Measurements from ENCODE around the gene STX18. TPM values are rescaled to one million over a fixed set of nuclear protein-coding genes. Genes with fewer than 3 reads are reported as not detected.
"Not testable (repeated sequence)": the region's sequence is repeated elsewhere in the genome, so short reads cannot be mapped to it uniquely, and the experiment has no call there.

Gene STX18
- total RNA-seq, 1 donor from 2014 or later = 41.7 TPM

GRCh38 chr4:4425696-4426095, 116.2 kb downstream of the STX18 start:
- TF ChIP-seq, protein P1, sequence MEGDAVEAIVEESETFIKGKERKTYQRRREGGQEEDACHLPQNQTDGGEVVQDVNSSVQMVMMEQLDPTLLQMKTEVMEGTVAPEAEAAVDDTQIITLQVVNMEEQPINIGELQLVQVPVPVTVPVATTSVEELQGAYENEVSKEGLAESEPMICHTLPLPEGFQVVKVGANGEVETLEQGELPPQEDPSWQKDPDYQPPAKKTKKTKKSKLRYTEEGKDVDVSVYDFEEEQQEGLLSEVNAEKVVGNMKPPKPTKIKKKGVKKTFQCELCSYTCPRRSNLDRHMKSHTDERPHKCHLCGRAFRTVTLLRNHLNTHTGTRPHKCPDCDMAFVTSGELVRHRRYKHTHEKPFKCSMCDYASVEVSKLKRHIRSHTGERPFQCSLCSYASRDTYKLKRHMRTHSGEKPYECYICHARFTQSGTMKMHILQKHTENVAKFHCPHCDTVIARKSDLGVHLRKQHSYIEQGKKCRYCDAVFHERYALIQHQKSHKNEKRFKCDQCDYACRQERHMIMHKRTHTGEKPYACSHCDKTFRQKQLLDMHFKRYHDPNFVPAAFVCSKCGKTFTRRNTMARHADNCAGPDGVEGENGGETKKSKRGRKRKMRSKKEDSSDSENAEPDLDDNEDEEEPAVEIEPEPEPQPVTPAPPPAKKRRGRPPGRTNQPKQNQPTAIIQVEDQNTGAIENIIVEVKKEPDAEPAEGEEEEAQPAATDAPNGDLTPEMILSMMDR (IDR thresholded peaks at IDR 0.05; ENCODE audit: unreplicated experiment) = no peak
- DNase-seq (ENCODE audit: low spot score in 2 of 2, unreplicated experiment in 2 of 2) = no peak
- Mint-ChIP-seq H3K27me3 (ENCODE audit: low read depth) (no peaks in the 10 kb centered on the region), H3K27ac (no peak overlapping the region), H3K9me3 (no peaks in the 10 kb centered on the region), H3K36me3 (peaks cover 11% of the 10 kb centered on the region), H3K4me1 (peaks cover 3% of the 10 kb centered on the region), H3K4me3 (no peak overlapping the region)

DNA sequence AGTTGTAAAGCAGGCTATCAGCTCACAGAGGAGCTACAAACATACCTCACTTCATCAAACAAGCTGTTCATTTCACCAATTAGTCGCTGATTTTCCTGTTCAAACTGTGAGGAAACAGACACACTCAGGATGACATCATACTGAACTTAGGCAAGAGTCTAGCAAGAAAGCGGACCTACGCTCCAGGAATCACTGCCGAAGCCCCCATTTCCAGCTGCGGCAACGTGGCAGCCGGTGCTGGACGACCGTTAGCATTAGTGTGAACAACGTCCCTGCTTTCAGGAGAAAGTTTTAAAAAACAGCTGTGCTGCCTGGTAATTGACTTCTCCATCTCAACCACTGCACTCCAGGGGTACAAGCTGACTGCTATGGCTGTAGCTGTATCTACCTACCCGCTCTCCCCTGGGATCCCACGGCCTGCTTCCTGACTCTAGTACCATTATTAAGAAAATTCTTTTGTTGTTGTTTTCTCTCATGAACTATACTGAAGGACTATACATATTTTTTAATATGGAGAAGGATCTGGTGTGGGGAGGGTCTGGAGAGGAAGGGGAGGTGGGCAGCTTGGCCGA, 116.6 kb downstream of the STX18 start:
- Mint-ChIP-seq H3K36me3 (peaks cover 11% of the 10 kb centered on the region), H3K4me3 (no peak overlapping the region), H3K27ac (no peak overlapping the region), H3K27me3 (ENCODE audit: low read depth) (no peaks in the 10 kb centered on the region), H3K9me3 (no peaks in the 10 kb centered on the region), H3K4me1 (no peaks in the 10 kb centered on the region)
- no peak for DNase-seq (ENCODE audit: low spot score in 2 of 2, unreplicated experiment in 2 of 2)
- TF ChIP-seq, protein P1 (IDR thresholded peaks at IDR 0.05; ENCODE audit: unreplicated experiment) = no peak

- H3K4me1 Mint-ChIP-seq = no peaks in the 10 kb centered on the region
These were observed 117.2 kb downstream of the STX18 start for GRCh38 chr4:4424499-4425115.

GRCh38 chr4:4423706-4424498, 117.9 kb downstream of the STX18 start:
- no peaks in the 10 kb centered on the region for H3K4me1 Mint-ChIP-seq

More at GRCh38 chr4:4424499-4425115, 117.2 kb downstream of the STX18 start:
- Mint-ChIP-seq H3K36me3 (peaks cover 14% of the 10 kb centered on the region), H3K27ac (no peak overlapping the region), H3K27me3 (ENCODE audit: low read depth) (no peaks in the 10 kb centered on the region), H3K9me3 (no peaks in the 10 kb centered on the region), H3K4me3 (no peak overlapping the region)
- TF ChIP-seq, protein P1 (IDR thresholded peaks at IDR 0.05; ENCODE audit: unreplicated experiment) = no peak
- no peak for DNase-seq (ENCODE audit: low spot score in 2 of 2, unreplicated experiment in 2 of 2)

GRCh38 chr4:4422856-4423499, 118.9 kb downstream of the STX18 start:
- no peak overlapping the region for H3K4me3 Mint-ChIP-seq
- TF ChIP-seq, protein P1 (IDR thresholded peaks at IDR 0.05; ENCODE audit: unreplicated experiment) = no peak
- no peaks in the 10 kb centered on the region for H3K27me3 Mint-ChIP-seq (ENCODE audit: low read depth)
- H3K9me3 Mint-ChIP-seq = no peaks in the 10 kb centered on the region
- DNase-seq (ENCODE audit: low spot score in 2 of 2, unreplicated experiment in 2 of 2) = no peak
- H3K27ac Mint-ChIP-seq = no peak overlapping the region
- H3K36me3 Mint-ChIP-seq = peaks cover 20% of the 10 kb centered on the region
- H3K4me1 Mint-ChIP-seq = no peaks in the 10 kb centered on the region

More at GRCh38 chr4:4423706-4424498, 117.9 kb downstream of the STX18 start:
- no peaks in the 10 kb centered on the region for H3K27me3 Mint-ChIP-seq (ENCODE audit: low read depth)
- no peak overlapping the region for H3K4me3 Mint-ChIP-seq
- H3K36me3 Mint-ChIP-seq = peaks cover 16% of the 10 kb centered on the region
- no peak overlapping the region for H3K27ac Mint-ChIP-seq
- TF ChIP-seq, protein P1 (IDR thresholded peaks at IDR 0.05; ENCODE audit: unreplicated experiment) = no peak
- H3K9me3 Mint-ChIP-seq = no peaks in the 10 kb centered on the region
- no peak for DNase-seq (ENCODE audit: low spot score in 2 of 2, unreplicated experiment in 2 of 2)

DNA sequence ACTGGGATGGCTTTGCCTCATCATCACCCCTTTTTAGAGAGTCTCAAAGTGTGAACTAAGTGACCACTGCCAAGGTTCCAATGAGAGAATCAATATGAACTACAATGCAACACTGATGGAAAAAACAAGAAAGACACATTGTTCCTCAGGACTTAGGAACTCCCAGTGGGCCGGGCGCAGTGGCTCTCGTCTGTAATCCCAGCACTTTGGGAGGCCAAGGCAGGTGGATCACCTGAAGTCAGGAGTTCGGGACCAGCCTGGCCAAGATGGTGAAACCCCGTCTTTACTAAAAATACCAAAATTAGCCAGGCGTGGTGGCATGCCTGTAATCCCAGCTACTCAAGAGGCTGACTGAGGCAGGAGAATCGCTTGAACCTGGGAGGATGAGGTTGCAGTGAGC, 119.7 kb downstream of the STX18 start:
- not testable (repeated sequence) for H3K4me3 Mint-ChIP-seq; DNase-seq (ENCODE audit: low spot score in 2 of 2, unreplicated experiment in 2 of 2); H3K4me1 Mint-ChIP-seq; H3K27me3 Mint-ChIP-seq (ENCODE audit: low read depth); H3K27ac Mint-ChIP-seq; H3K9me3 Mint-ChIP-seq
- peaks cover 20% of the 10 kb centered on the region for H3K36me3 Mint-ChIP-seq

All from mesothelial cell of epicardium (in vitro differentiated cells).